Aorta (tissue), 5 donors: ENCODE results near the gene PRELP. TPM values are rescaled to one million over a fixed set of nuclear protein-coding genes. Genes with fewer than 3 reads are reported as not detected.

ENCODE experiments used
- ATAC-seq: fragments of 200-7000 bp; cut with Tn5 transposase; one replicate; pipeline ENCODE4 v1.9.1; 2022; ENCODE audit warnings: moderate library complexity; ENCODE audit not compliant: low FRiP score
- DNase-seq, 2 donors: peaks; one replicate each; pipeline ENCODE4 v3.0.0-alpha.2; 2020
- H3K27ac ChIP-seq, 2 donors: one replicate each; pipeline ENCODE4 v1.5.1; 2013; ENCODE audit warnings: low read length in 2 of 2, mild to moderate bottlenecking in 2 of 2, moderate library complexity in 2 of 2, control low read depth in 1 of 2, inconsistent platforms in 1 of 2, low read depth in 1 of 2
- H3K27me3 ChIP-seq, 2 donors: one replicate each; pipeline ENCODE4 v1.6.1; 2013; ENCODE audit warnings: control low read depth in 1 of 2, low read length in 1 of 2, mild to moderate bottlenecking in 1 of 2, moderate library complexity in 1 of 2; ENCODE audit not compliant: insufficient read depth in 2 of 2, control insufficient read depth in 1 of 2
- H3K36me3 ChIP-seq, 2 donors: one replicate each; pipeline ENCODE4 v1.6.1; 2013; ENCODE audit warnings: control low read depth in 1 of 2, low read length in 1 of 2, mild to moderate bottlenecking in 1 of 2; ENCODE audit not compliant: insufficient read depth in 2 of 2, control insufficient read depth in 1 of 2
- H3K4me1 ChIP-seq, 2 donors: one replicate each; pipeline ENCODE4 v1.6.1; 2013; ENCODE audit warnings: low read length in 2 of 2, control low read depth in 1 of 2, mild to moderate bottlenecking in 1 of 2, moderate library complexity in 1 of 2; ENCODE audit not compliant: insufficient read depth in 2 of 2, control insufficient read depth in 1 of 2
- H3K4me3 ChIP-seq, 2 donors: one replicate each; pipeline ENCODE4 v1.5.1; 2013; ENCODE audit warnings: low read length in 2 of 2, control low read depth in 1 of 2, mild to moderate bottlenecking in 1 of 2
- H3K9me3 ChIP-seq: one replicate; pipeline ENCODE4 v1.6.1; 2013; ENCODE audit warnings: mild to moderate bottlenecking, low read length; ENCODE audit not compliant: control insufficient read depth
- WGBS, 2 donors: extraction: QIAGEN DNeasy Blood & Tissue Kit; methylation state at CpG; one replicate each; pipeline ENCODE4 v1.1.7; 2013; 5-methylcytosine and 5-hydroxymethylcytosine counted together
- intact Hi-C, 2 donors: fragments of 100-400 bp; cut with DNase I; formaldehyde crosslinking; loops; one replicate each; pipeline versions ENCODE4 v1.14.2 to v1.15.0; 2022
- polyA plus RNA-seq, 2 donors: library from polyadenylated mRNA; stranded (reverse); fragments of 200-250 nt; gene quantifications; one replicate each; pipeline ENCODE4 v1.2.3, GENCODE V29; 2013
- total RNA-seq, 2 donors: library from RNA; stranded (reverse); fragmentation: NEBNext Ultra II Directional; extraction: Animal tissue kit (Norgen Biotek cat#: 25700); gene quantifications; one replicate each; pipeline ENCODE4 v1.2.1, GENCODE V29; 2021
- donor health status: healthy with polysubstance abuse.
- donor health status: Bipolar disorder and iron deficiency.
- donor health status: DM: no; HTN: no; CAD: no.
- donor health status: DM: no; HTN: no; CAD: no.
- donor health status: DM: yes; HTN: yes; CAD: no.

Gene PRELP
- total and polyA plus RNA-seq, 4 donors = 152 to 217 (median 176) TPM

- DNase-seq = no peak
- Histone ChIP-seq H3K4me1 (no peaks in the 10 kb centered on the region), H3K27ac (no peak overlapping the region), H3K36me3 (no peaks in the 10 kb centered on the region), H3K4me3 (no peak overlapping the region), H3K9me3 (no peaks in the 10 kb centered on the region), H3K27me3 (no peaks in the 10 kb centered on the region)
- intact Hi-C loops = no loop called here
- ATAC-seq = no peak
- 83 to 88% methylated on average over 17 of the region's 17 CpGs for WGBS, 2 donors
Measured at GRCh38 chr1:203450479-203451149, 25.0 kb upstream of the PRELP start.

GRCh38 chr1:203451836-203452784 is 23.5 kb upstream of the PRELP start:
- no peaks in the 10 kb centered on the region for H3K9me3 ChIP-seq
- H3K4me1 ChIP-seq = no peaks in the 10 kb centered on the region
- 49 to 72% methylated on average over 2 of the region's 2 CpGs for WGBS, 2 donors
- no peak overlapping the region for H3K27ac ChIP-seq
- no peak for DNase-seq
- H3K27me3 ChIP-seq = no peaks in the 10 kb centered on the region
- no peak for ATAC-seq
- H3K36me3 ChIP-seq = no peaks in the 10 kb centered on the region
- no peak overlapping the region for H3K4me3 ChIP-seq
- intact Hi-C loops = no loop called here

GRCh38 chr1:203453016-203453415 is 22.6 kb upstream of the PRELP start:
- H3K36me3 ChIP-seq = no peaks in the 10 kb centered on the region
- ATAC-seq (no peak), DNase-seq (no peak)
- H3K4me3 ChIP-seq = no peak overlapping the region
- no peaks in the 10 kb centered on the region for H3K9me3 ChIP-seq
- intact Hi-C loops = no loop called here
- no peak overlapping the region for H3K27ac ChIP-seq
- no peaks in the 10 kb centered on the region for H3K27me3 ChIP-seq
- 78 to 82% methylated on average over 5 of the region's 5 CpGs for WGBS, 2 donors
- H3K4me1 ChIP-seq = no peaks in the 10 kb centered on the region

GRCh38 chr1:203453616-203454015 is 22.0 kb upstream of the PRELP start:
- Histone ChIP-seq H3K4me3 (no peak overlapping the region), H3K36me3 (no peaks in the 10 kb centered on the region), H3K9me3 (no peaks in the 10 kb centered on the region), H3K27me3 (no peaks in the 10 kb centered on the region), H3K27ac (no peak overlapping the region), H3K4me1 (no peaks in the 10 kb centered on the region)
- intact Hi-C loops = no loop called here
- 71% methylated on average over 5 of the region's 5 CpGs for WGBS, 2 donors
- DNase-seq = no peak
- ATAC-seq = no peak

GRCh38 chr1:203454986-203455471 is 20.6 kb upstream of the PRELP start:
- intact Hi-C loops = no loop called here
- 86 to 88% methylated on average over 18 of the region's 18 CpGs for WGBS, 2 donors
- ATAC-seq = no peak
- no peak overlapping the region for H3K27ac ChIP-seq
- no peaks in the 10 kb centered on the region for H3K4me1 ChIP-seq
- H3K36me3 ChIP-seq = no peaks in the 10 kb centered on the region
- no peaks in the 10 kb centered on the region for H3K9me3 ChIP-seq
- no peak for DNase-seq
- H3K27me3 ChIP-seq = no peaks in the 10 kb centered on the region
- no peak overlapping the region for H3K4me3 ChIP-seq

GRCh38 chr1:203455706-203456105 is 19.9 kb upstream of the PRELP start:
- Histone ChIP-seq H3K9me3 (no peaks in the 10 kb centered on the region), H3K4me1 (no peaks in the 10 kb centered on the region), H3K4me3 (no peak overlapping the region), H3K27ac (no peak overlapping the region), H3K36me3 (no peaks in the 10 kb centered on the region), H3K27me3 (no peaks in the 10 kb centered on the region)
- intact Hi-C loops = no loop called here
- WGBS, 2 donors = 89 to 93% methylated on average over 3 of the region's 3 CpGs
- no peak for ATAC-seq
- no peak for DNase-seq

- intact Hi-C loops = no loop called here
- no peaks in the 10 kb centered on the region for H3K27me3 ChIP-seq
- H3K4me3 ChIP-seq = no peak overlapping the region
- no peaks in the 10 kb centered on the region for H3K36me3 ChIP-seq
- DNase-seq (no peak), ATAC-seq (no peak)
- H3K9me3 ChIP-seq = no peaks in the 10 kb centered on the region
- no peaks in the 10 kb centered on the region for H3K4me1 ChIP-seq
- H3K27ac ChIP-seq = no peak overlapping the region
- 87 to 99% methylated on average over 4 of the region's 4 CpGs for WGBS, 2 donors
Measured at GRCh38 chr1:203456577-203456976, 19.0 kb upstream of the PRELP start.

GRCh38 chr1:203458078-203458477 is 17.5 kb upstream of the PRELP start:
- no peak for ATAC-seq
- no peak overlapping the region for H3K27ac ChIP-seq
- no peaks in the 10 kb centered on the region for H3K9me3 ChIP-seq
- no peaks in the 10 kb centered on the region for H3K27me3 ChIP-seq
- H3K4me3 ChIP-seq = no peak overlapping the region
- intact Hi-C loops = no loop called here
- no peak for DNase-seq
- 94 to 96% methylated on average over 5 of the region's 5 CpGs for WGBS, 2 donors
- H3K36me3 ChIP-seq = no peaks in the 10 kb centered on the region
- H3K4me1 ChIP-seq = peaks cover under 1% of the 10 kb centered on the region in 2 donors
